Measurements from ENCODE around the gene PRR5L. TPM values are rescaled to one million over a fixed set of nuclear protein-coding genes. Genes with fewer than 3 reads are reported as not detected.

PRR5L gene
- total and polyA plus RNA-seq, 9 of the 15 experiments (the other 6 are each of a cell fraction or from before 2014, with no cell fraction given): 0.11 to 0.60 (median 0.36) TPM; not detected in 2

DNA sequence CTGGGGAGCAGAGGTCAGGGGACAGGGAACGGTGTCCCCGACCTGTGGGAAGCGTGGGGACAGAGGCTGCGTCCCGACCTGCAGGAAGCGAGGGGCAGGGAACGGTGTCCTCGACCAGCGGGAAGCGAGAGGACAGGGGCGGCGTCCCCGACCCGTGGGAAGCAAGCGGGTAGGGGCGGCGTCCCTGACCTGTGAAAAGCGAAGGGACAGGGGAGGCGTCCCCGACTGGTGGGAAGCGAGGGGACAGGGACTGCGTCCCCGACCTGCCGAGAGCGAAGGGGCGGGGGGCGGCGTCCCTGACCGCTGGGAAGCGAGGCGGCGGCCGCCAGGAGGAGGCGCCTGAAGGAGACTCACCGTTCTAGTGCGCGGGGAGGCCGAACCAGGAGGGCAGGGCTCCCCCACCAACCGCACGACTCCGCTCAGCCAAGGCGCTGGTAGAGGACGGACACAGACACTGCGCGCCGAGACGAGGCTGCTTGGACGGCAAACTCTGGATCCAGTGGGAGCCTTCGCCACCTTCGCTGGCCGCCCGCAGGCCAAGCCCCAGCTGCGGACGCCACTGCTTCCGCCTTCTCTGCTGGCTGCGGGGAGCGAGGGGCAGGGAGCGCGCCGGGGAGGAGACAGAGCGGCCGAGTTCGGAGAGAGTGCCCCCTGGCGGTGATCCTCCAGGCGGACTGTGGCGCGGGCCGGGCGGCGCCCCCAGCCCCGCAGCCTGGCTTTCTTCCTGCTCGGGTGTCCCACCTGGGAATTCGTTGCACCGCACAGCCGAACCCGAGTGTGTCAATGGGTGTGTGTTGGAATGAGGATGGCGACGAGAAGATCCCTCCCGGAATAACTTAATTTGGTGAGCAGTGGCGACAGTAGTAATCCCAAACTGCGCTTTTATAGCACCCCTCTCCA is 213.9 kb downstream of the PRR5L start, which contains the start of gene TRAF6 (continued):
- TF ChIP-seq, protein P1, sequence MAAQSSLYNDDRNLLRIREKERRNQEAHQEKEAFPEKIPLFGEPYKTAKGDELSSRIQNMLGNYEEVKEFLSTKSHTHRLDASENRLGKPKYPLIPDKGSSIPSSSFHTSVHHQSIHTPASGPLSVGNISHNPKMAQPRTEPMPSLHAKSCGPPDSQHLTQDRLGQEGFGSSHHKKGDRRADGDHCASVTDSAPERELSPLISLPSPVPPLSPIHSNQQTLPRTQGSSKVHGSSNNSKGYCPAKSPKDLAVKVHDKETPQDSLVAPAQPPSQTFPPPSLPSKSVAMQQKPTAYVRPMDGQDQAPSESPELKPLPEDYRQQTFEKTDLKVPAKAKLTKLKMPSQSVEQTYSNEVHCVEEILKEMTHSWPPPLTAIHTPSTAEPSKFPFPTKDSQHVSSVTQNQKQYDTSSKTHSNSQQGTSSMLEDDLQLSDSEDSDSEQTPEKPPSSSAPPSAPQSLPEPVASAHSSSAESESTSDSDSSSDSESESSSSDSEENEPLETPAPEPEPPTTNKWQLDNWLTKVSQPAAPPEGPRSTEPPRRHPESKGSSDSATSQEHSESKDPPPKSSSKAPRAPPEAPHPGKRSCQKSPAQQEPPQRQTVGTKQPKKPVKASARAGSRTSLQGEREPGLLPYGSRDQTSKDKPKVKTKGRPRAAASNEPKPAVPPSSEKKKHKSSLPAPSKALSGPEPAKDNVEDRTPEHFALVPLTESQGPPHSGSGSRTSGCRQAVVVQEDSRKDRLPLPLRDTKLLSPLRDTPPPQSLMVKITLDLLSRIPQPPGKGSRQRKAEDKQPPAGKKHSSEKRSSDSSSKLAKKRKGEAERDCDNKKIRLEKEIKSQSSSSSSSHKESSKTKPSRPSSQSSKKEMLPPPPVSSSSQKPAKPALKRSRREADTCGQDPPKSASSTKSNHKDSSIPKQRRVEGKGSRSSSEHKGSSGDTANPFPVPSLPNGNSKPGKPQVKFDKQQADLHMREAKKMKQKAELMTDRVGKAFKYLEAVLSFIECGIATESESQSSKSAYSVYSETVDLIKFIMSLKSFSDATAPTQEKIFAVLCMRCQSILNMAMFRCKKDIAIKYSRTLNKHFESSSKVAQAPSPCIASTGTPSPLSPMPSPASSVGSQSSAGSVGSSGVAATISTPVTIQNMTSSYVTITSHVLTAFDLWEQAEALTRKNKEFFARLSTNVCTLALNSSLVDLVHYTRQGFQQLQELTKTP (IDR thresholded peaks at IDR 0.05; ENCODE audit: low read depth in 1 of 2, partially characterized antibody in 2 of 2): peak in 1 of 2 experiments; percentile 44
- TF ChIP-seq, protein P2, sequence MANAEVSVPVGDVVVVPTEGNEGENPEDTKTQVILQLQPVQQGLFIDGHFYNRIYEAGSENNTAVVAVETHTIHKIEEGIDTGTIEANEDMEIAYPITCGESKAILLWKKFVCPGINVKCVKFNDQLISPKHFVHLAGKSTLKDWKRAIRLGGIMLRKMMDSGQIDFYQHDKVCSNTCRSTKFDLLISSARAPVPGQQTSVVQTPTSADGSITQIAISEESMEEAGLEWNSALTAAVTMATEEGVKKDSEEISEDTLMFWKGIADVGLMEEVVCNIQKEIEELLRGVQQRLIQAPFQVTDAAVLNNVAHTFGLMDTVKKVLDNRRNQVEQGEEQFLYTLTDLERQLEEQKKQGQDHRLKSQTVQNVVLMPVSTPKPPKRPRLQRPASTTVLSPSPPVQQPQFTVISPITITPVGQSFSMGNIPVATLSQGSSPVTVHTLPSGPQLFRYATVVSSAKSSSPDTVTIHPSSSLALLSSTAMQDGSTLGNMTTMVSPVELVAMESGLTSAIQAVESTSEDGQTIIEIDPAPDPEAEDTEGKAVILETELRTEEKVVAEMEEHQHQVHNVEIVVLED (CRISPR knock-in tag; IDR thresholded peaks at IDR 0.05): peak; percentile 54; the same call in 1 of the 2 replicates
- TF ChIP-seq YBX1 (IDR thresholded peaks at IDR 0.05) (no peak), RFX7 (CRISPR knock-in tag; IDR thresholded peaks at IDR 0.05) (no peak), JUN (IDR thresholded peaks at IDR 0.05; ENCODE audit: borderline replicate concordance, low read depth, low read length) (0 out of 2 replicates have a peak, but pooled peaks have one; percentile 30), JUN (CRISPR knock-in tag; IDR thresholded peaks at IDR 0.05; ENCODE audit: borderline replicate concordance) (0 out of 2 replicates have a peak, but pooled peaks have one; percentile 38), EZH2 (IDR thresholded peaks at IDR 0.05; ENCODE audit: borderline replicate concordance, low read depth, low read length) (no peak), NRF1 (conservative IDR thresholded peaks at IDR 0.05 in 1 of 2, IDR thresholded peaks at IDR 0.05 in 1 of 2) (peak; percentile 61 to 70), ZNF277 (CRISPR knock-in tag; IDR thresholded peaks at IDR 0.05; ENCODE audit: borderline replicate concordance) (no peak)

Measured in K562 (cell line).